Measurements from ENCODE around the gene CDON. TPM values are rescaled to one million over a fixed set of nuclear protein-coding genes. Genes with fewer than 3 reads are reported as not detected.
"Not testable (repeated sequence)": the region's sequence is repeated elsewhere in the genome, so short reads cannot be mapped to it uniquely, and the experiment has no call there.

Gene CDON
- total RNA-seq, 2 experiments from 2014 or later = 3.6 to 4.1 TPM

GRCh38 chr11:126032375-126032774, 30.3 kb downstream of the CDON start:
- ChIA-PET POLR2A (no interaction called here), CTCF (no interaction called here)
- no peak overlapping the region for H3K27ac Mint-ChIP-seq

GRCh38 chr11:126029805-126030204, 32.9 kb downstream of the CDON start:
- ATAC-seq = no peak
- DNase-seq = no peak
- ChIA-PET POLR2A (no interaction called here), CTCF (interaction anchor here (1.4 to 1.7 kb wide), 2 partner anchors 28 to 106 kb away, joined by 4 to 5 read pairs; no protein-coding TSS in a partner anchor)
- no peak overlapping the region for H3K27ac Mint-ChIP-seq
- H3K27me3 Mint-ChIP-seq (ENCODE audit: low read depth) = peaks cover 19% of the 10 kb centered on the region
- no peaks in the 10 kb centered on the region for H3K4me1 Mint-ChIP-seq (ENCODE audit: low read depth)
- no peaks in the 10 kb centered on the region for H3K9me3 Mint-ChIP-seq (ENCODE audit: insufficient read depth)
- no peaks in the 10 kb centered on the region for H3K36me3 Mint-ChIP-seq (ENCODE audit: low read depth)
- no peak overlapping the region for H3K4me3 Mint-ChIP-seq

More at GRCh38 chr11:126032375-126032774, 30.3 kb downstream of the CDON start:
- Mint-ChIP-seq H3K4me1 (ENCODE audit: low read depth) (no peaks in the 10 kb centered on the region), H3K36me3 (ENCODE audit: low read depth) (no peaks in the 10 kb centered on the region), H3K27me3 (ENCODE audit: low read depth) (peaks cover 17% of the 10 kb centered on the region), H3K9me3 (ENCODE audit: insufficient read depth) (no peaks in the 10 kb centered on the region), H3K4me3 (no peak overlapping the region)
- DNase-seq = no peak
- no peak for ATAC-seq

- Mint-ChIP-seq H3K4me3 (no peak overlapping the region), H3K27ac (no peak overlapping the region), H3K36me3 (ENCODE audit: low read depth) (no peaks in the 10 kb centered on the region), H3K27me3 (ENCODE audit: low read depth) (peaks cover 19% of the 10 kb centered on the region), H3K9me3 (ENCODE audit: insufficient read depth) (no peaks in the 10 kb centered on the region), H3K4me1 (ENCODE audit: low read depth) (no peaks in the 10 kb centered on the region)
- DNase-seq (no peak), ATAC-seq (no peak)
- POLR2A ChIA-PET = no interaction called here
- CTCF ChIA-PET = interaction anchor here (1.7 kb wide), 1 partner anchor 106 kb away, joined by 5 read pairs; no protein-coding TSS in a partner anchor
These were observed 33.4 kb downstream of the CDON start for GRCh38 chr11:126029237-126029636.

GRCh38 chr11:126028534-126028933, 34.1 kb downstream of the CDON start:
- H3K36me3 Mint-ChIP-seq (ENCODE audit: low read depth); H3K4me3 Mint-ChIP-seq; DNase-seq; POLR2A ChIA-PET; H3K4me1 Mint-ChIP-seq (ENCODE audit: low read depth); H3K27ac Mint-ChIP-seq; CTCF ChIA-PET; ATAC-seq; H3K9me3 Mint-ChIP-seq (ENCODE audit: insufficient read depth): not testable (repeated sequence)
- H3K27me3 Mint-ChIP-seq (ENCODE audit: low read depth) = peaks cover 19% of the 10 kb centered on the region

- no peak overlapping the region for H3K4me3 Mint-ChIP-seq
- ChIA-PET CTCF (interaction anchor here (0.7 to 1.2 kb wide), 2 partner anchors 23 to 126 kb away, joined by 3 to 4 read pairs; no protein-coding TSS in a partner anchor), POLR2A (no interaction called here)
- H3K27me3 Mint-ChIP-seq (ENCODE audit: low read depth) = peaks cover 11% of the 10 kb centered on the region
- H3K4me1 Mint-ChIP-seq (ENCODE audit: low read depth) = no peaks in the 10 kb centered on the region
- no peaks in the 10 kb centered on the region for H3K36me3 Mint-ChIP-seq (ENCODE audit: low read depth)
- H3K27ac Mint-ChIP-seq = no peak overlapping the region
- H3K9me3 Mint-ChIP-seq (ENCODE audit: insufficient read depth) = no peaks in the 10 kb centered on the region
- DNase-seq (no peak), ATAC-seq (no peak)
These were observed 36.1 kb downstream of the CDON start for GRCh38 chr11:126026579-126026978.

- H3K4me1 Mint-ChIP-seq (ENCODE audit: low read depth) = no peaks in the 10 kb centered on the region
- H3K9me3 Mint-ChIP-seq (ENCODE audit: insufficient read depth) = no peaks in the 10 kb centered on the region
- ATAC-seq = no peak
- no peaks in the 10 kb centered on the region for H3K36me3 Mint-ChIP-seq (ENCODE audit: low read depth)
- peaks cover 5% of the 10 kb centered on the region for H3K27me3 Mint-ChIP-seq (ENCODE audit: low read depth)
- no peak overlapping the region for H3K4me3 Mint-ChIP-seq
- H3K27ac Mint-ChIP-seq = no peak overlapping the region
- CTCF ChIA-PET = interaction anchor here (1.2 kb wide), 1 partner anchor 22 kb away, joined by 4 read pairs; no protein-coding TSS in a partner anchor
- DNase-seq = no peak
- POLR2A ChIA-PET = no interaction called here
These were observed 36.8 kb downstream of the CDON start for GRCh38 chr11:126025822-126026221.

- H3K36me3 Mint-ChIP-seq (ENCODE audit: low read depth) = no peaks in the 10 kb centered on the region
- no peak overlapping the region for H3K4me3 Mint-ChIP-seq
- DNase-seq (no peak), ATAC-seq (no peak)
- H3K9me3 Mint-ChIP-seq (ENCODE audit: insufficient read depth) = no peaks in the 10 kb centered on the region
- peaks cover 3% of the 10 kb centered on the region for H3K27me3 Mint-ChIP-seq (ENCODE audit: low read depth)
- no peak overlapping the region for H3K27ac Mint-ChIP-seq
- H3K4me1 Mint-ChIP-seq (ENCODE audit: low read depth) = no peaks in the 10 kb centered on the region
- ChIA-PET CTCF (no interaction called here), POLR2A (no interaction called here)
These were observed 38.5 kb downstream of the CDON start for GRCh38 chr11:126024123-126024522.

GRCh38 chr11:126012852-126013251, 49.8 kb downstream of the CDON start:
- H3K4me3 Mint-ChIP-seq = no peak overlapping the region

GRCh38 chr11:126011754-126012153, 50.9 kb downstream of the CDON start:
- DNase-seq = no peak
- POLR2A ChIA-PET = no interaction called here
- no peaks in the 10 kb centered on the region for H3K4me1 Mint-ChIP-seq (ENCODE audit: low read depth)
- no peaks in the 10 kb centered on the region for H3K9me3 Mint-ChIP-seq (ENCODE audit: insufficient read depth)
- no peaks in the 10 kb centered on the region for H3K27me3 Mint-ChIP-seq (ENCODE audit: low read depth)
- no peaks in the 10 kb centered on the region for H3K36me3 Mint-ChIP-seq (ENCODE audit: low read depth)
- H3K27ac Mint-ChIP-seq = no peak overlapping the region
- CTCF ChIA-PET = no interaction called here
- ATAC-seq = no peak
- no peak overlapping the region for H3K4me3 Mint-ChIP-seq

More at GRCh38 chr11:126012852-126013251, 49.8 kb downstream of the CDON start:
- ATAC-seq (no peak), DNase-seq (no peak)
- ChIA-PET CTCF (no interaction called here), POLR2A (no interaction called here)
- Mint-ChIP-seq H3K4me1 (ENCODE audit: low read depth) (no peaks in the 10 kb centered on the region), H3K27ac (no peak overlapping the region), H3K36me3 (ENCODE audit: low read depth) (no peaks in the 10 kb centered on the region), H3K27me3 (ENCODE audit: low read depth) (no peaks in the 10 kb centered on the region), H3K9me3 (ENCODE audit: insufficient read depth) (no peaks in the 10 kb centered on the region)

- ChIA-PET POLR2A (no interaction called here), CTCF (no interaction called here)
- Mint-ChIP-seq H3K27me3 (ENCODE audit: low read depth) (no peaks in the 10 kb centered on the region), H3K27ac (no peak overlapping the region), H3K36me3 (ENCODE audit: low read depth) (no peaks in the 10 kb centered on the region), H3K4me3 (no peak overlapping the region), H3K9me3 (ENCODE audit: insufficient read depth) (no peaks in the 10 kb centered on the region), H3K4me1 (ENCODE audit: low read depth) (no peaks in the 10 kb centered on the region)
- no peak for DNase-seq
- no peak for ATAC-seq
These were observed 51.4 kb downstream of the CDON start for GRCh38 chr11:126011265-126011664.

GRCh38 chr11:126008956-126009355, 53.7 kb downstream of the CDON start:
- Mint-ChIP-seq H3K27me3 (ENCODE audit: low read depth) (no peaks in the 10 kb centered on the region), H3K9me3 (ENCODE audit: insufficient read depth) (no peaks in the 10 kb centered on the region), H3K4me1 (ENCODE audit: low read depth) (no peaks in the 10 kb centered on the region), H3K36me3 (ENCODE audit: low read depth) (no peaks in the 10 kb centered on the region), H3K4me3 (no peak overlapping the region), H3K27ac (no peak overlapping the region)
- CTCF ChIA-PET = no interaction called here
- DNase-seq (no peak), ATAC-seq (no peak)
- POLR2A ChIA-PET = no interaction called here

GRCh38 chr11:126007238-126007637, 55.4 kb downstream of the CDON start:
- Mint-ChIP-seq H3K36me3 (ENCODE audit: low read depth) (no peaks in the 10 kb centered on the region), H3K4me3 (no peak overlapping the region), H3K27me3 (ENCODE audit: low read depth) (no peaks in the 10 kb centered on the region), H3K9me3 (ENCODE audit: insufficient read depth) (no peaks in the 10 kb centered on the region), H3K4me1 (ENCODE audit: low read depth) (no peaks in the 10 kb centered on the region), H3K27ac (no peak overlapping the region)
- DNase-seq (no peak), ATAC-seq (no peak)
- CTCF ChIA-PET = no interaction called here
- POLR2A ChIA-PET = no interaction called here

- no peaks in the 10 kb centered on the region for H3K27me3 Mint-ChIP-seq (ENCODE audit: low read depth)
- no peaks in the 10 kb centered on the region for H3K9me3 Mint-ChIP-seq (ENCODE audit: insufficient read depth)
- no peak overlapping the region for H3K4me3 Mint-ChIP-seq
- no peak for ATAC-seq
- H3K27ac Mint-ChIP-seq = no peak overlapping the region
- ChIA-PET CTCF (no interaction called here), POLR2A (no interaction called here)
- no peaks in the 10 kb centered on the region for H3K4me1 Mint-ChIP-seq (ENCODE audit: low read depth)
- no peaks in the 10 kb centered on the region for H3K36me3 Mint-ChIP-seq (ENCODE audit: low read depth)
- no peak for DNase-seq
These were observed 56.6 kb downstream of the CDON start for GRCh38 chr11:126006068-126006467.

All from activated CD8-positive, alpha-beta T cell treated with anti-CD3 and anti-CD28 coated beads, Interleukin-2, amount 10 ng/mL, durations not matched to agents 7 days and 5 days (primary cell).